GM19372 (cell line): ENCODE measurements around the gene KBTBD12.
"Not testable (repeated sequence)": the region's sequence is repeated elsewhere in the genome, so short reads cannot be mapped to it uniquely, and the experiment has no call there.

ENCODE experiments used
- ATAC-seq: cut with Tn5 transposase; IDR thresholded peaks from one replicate; pipeline ENCODE4 v1.9.1; 2021; ENCODE audit warnings: mild to moderate bottlenecking, low read depth, moderate library complexity; ENCODE audit not compliant: unreplicated experiment

KBTBD12 gene

GRCh38 chr3:127902486-127902885, 12.5 kb upstream of the KBTBD12 start:
- ATAC-seq, result no peak

- no peak for ATAC-seq
Observed at GRCh38 chr3:127903611-127904375, 11.2 kb upstream of the KBTBD12 start.

- no peak for ATAC-seq
Observed at GRCh38 chr3:127905556-127905955, 9.5 kb upstream of the KBTBD12 start.

GRCh38 chr3:127906653-127907052, 8.4 kb upstream of the KBTBD12 start:
- not testable (repeated sequence) for ATAC-seq

GRCh38 chr3:127908202-127908601, 6.8 kb upstream of the KBTBD12 start:
- ATAC-seq, result no peak

GRCh38 chr3:127908951-127909350, 6.1 kb upstream of the KBTBD12 start:
- no peak for ATAC-seq

- no peak for ATAC-seq
Observed at GRCh38 chr3:127909646-127910045, 5.4 kb upstream of the KBTBD12 start.

- ATAC-seq, result no peak
Observed at GRCh38 chr3:127911421-127911931, 3.6 kb upstream of the KBTBD12 start.

GRCh38 chr3:127913841-127914240, 1.2 kb upstream of the KBTBD12 start:
- not testable (repeated sequence) for ATAC-seq

GRCh38 chr3:127914584-127914983, 448 bp upstream of the KBTBD12 start:
- no peak for ATAC-seq

- no peak for ATAC-seq
Observed at GRCh38 chr3:127915937-127916493, 983 bp downstream of the KBTBD12 start.

- ATAC-seq, result no peak
Observed at GRCh38 chr3:127920738-127921137, 5.7 kb downstream of the KBTBD12 start.

GRCh38 chr3:127923611-127924010, 8.6 kb downstream of the KBTBD12 start:
- ATAC-seq, result no peak

- no peak for ATAC-seq
Observed at GRCh38 chr3:127925384-127925783, 10.4 kb downstream of the KBTBD12 start.

- ATAC-seq, result no peak
Observed at GRCh38 chr3:127927829-127928604, 13.0 kb downstream of the KBTBD12 start.

- no peak for ATAC-seq
Observed at GRCh38 chr3:127929818-127930413, 14.9 kb downstream of the KBTBD12 start.

GRCh38 chr3:127933396-127933795, 18.4 kb downstream of the KBTBD12 start:
- ATAC-seq, result no peak

GRCh38 chr3:127938800-127939199, 23.8 kb downstream of the KBTBD12 start:
- ATAC-seq, result no peak

- ATAC-seq, result no peak
Observed at GRCh38 chr3:127940116-127940515, 25.1 kb downstream of the KBTBD12 start.

- ATAC-seq, result no peak
Observed at GRCh38 chr3:127942613-127943012, 27.6 kb downstream of the KBTBD12 start.

GRCh38 chr3:127948211-127948610, 33.2 kb downstream of the KBTBD12 start:
- ATAC-seq, result no peak
